Renal cortical epithelial cell (primary cell): Measurements from ENCODE around the gene ADAMTSL1. TPM values are rescaled to one million over a fixed set of nuclear protein-coding genes. Genes with fewer than 3 reads are reported as not detected.

ENCODE experiments used
- DNase-seq: peaks from one replicate; pipeline ENCODE4 v3.0.0-alpha.2; 2011; ENCODE audit warnings: low read depth
- total RNA-seq: library from RNA; depleted of rRNA; stranded (reverse); fragments of >200 nt; gene quantifications from 2 replicates; pipeline ENCODE4 v1.2.3, GENCODE V29; 2014

ADAMTSL1 gene
- total RNA-seq, 1 donor from 2014 or later: 1.5 TPM

- no peak for DNase-seq
Observed at GRCh38 chr9:18771011-18771410, 297.1 kb downstream of the ADAMTSL1 start.

GRCh38 chr9:18771763-18772162 lies 297.8 kb downstream of the ADAMTSL1 start:
- no peak for DNase-seq

GRCh38 chr9:18775241-18775640 lies 301.3 kb downstream of the ADAMTSL1 start:
- DNase-seq: no peak

- peak; percentile 84 for DNase-seq
Observed at GRCh38 chr9:18775930-18776329, 302.0 kb downstream of the ADAMTSL1 start.

- DNase-seq: no peak
Observed at GRCh38 chr9:18776836-18777820, 303.2 kb downstream of the ADAMTSL1 start.

- DNase-seq: no peak
Observed at GRCh38 chr9:18778147-18778546, 304.2 kb downstream of the ADAMTSL1 start.

GRCh38 chr9:18778846-18779245 lies 304.9 kb downstream of the ADAMTSL1 start:
- peak; percentile 37 for DNase-seq

GRCh38 chr9:18783909-18784308 lies 310.0 kb downstream of the ADAMTSL1 start:
- DNase-seq: no peak

- DNase-seq: no peak
Observed at GRCh38 chr9:18785604-18786003, 311.7 kb downstream of the ADAMTSL1 start.

GRCh38 chr9:18786196-18786595 lies 312.2 kb downstream of the ADAMTSL1 start:
- no peak for DNase-seq

GRCh38 chr9:18786911-18787650 lies 313.1 kb downstream of the ADAMTSL1 start:
- DNase-seq: peak; percentile 3

GRCh38 chr9:18788256-18788655 lies 314.3 kb downstream of the ADAMTSL1 start:
- no peak for DNase-seq

- DNase-seq: peak; percentile 7
Observed at GRCh38 chr9:18791074-18791473, 317.1 kb downstream of the ADAMTSL1 start.

- no peak for DNase-seq
Observed at GRCh38 chr9:18793122-18793521, 319.2 kb downstream of the ADAMTSL1 start.

GRCh38 chr9:18795947-18796671 lies 322.2 kb downstream of the ADAMTSL1 start:
- peak; percentile 27 for DNase-seq

- DNase-seq: no peak
Observed at GRCh38 chr9:18796696-18797270, 322.8 kb downstream of the ADAMTSL1 start.

GRCh38 chr9:18798106-18798505 lies 324.2 kb downstream of the ADAMTSL1 start:
- DNase-seq: no peak

- no peak for DNase-seq
Observed at GRCh38 chr9:18798508-18799290, 324.7 kb downstream of the ADAMTSL1 start.

GRCh38 chr9:18799428-18799827 lies 325.5 kb downstream of the ADAMTSL1 start:
- DNase-seq: no peak

GRCh38 chr9:18800579-18800978 lies 326.6 kb downstream of the ADAMTSL1 start:
- DNase-seq: no peak

- DNase-seq: no peak
Observed at GRCh38 chr9:18805386-18805785, 331.4 kb downstream of the ADAMTSL1 start.
